Karpas-422 (cell line): ENCODE data around the gene MUC6. TPM values are rescaled to one million over a fixed set of nuclear protein-coding genes. Genes with fewer than 3 reads are reported as not detected.

ENCODE experiments used
- DNase-seq: peaks from one replicate; pipeline ENCODE4 v3.0.0-alpha.2; 2015
- H2AFZ ChIP-seq: fragments of 200-600 bp; sonication (generic); 2 replicates; pipeline ENCODE4 v1.6.1; 2014; ENCODE audit warnings: antibody characterized with exemption, low read length, mixed read lengths
- H3K27ac ChIP-seq: fragments of 200-600 bp; sonication (generic); 2 replicates; pipeline ENCODE4 v1.5.1; 2014; ENCODE audit warnings: mild to moderate bottlenecking, low read length, moderate library complexity
- H3K27me3 ChIP-seq: fragments of 200-600 bp; sonication (generic); 2 replicates; pipeline ENCODE4 v1.6.1; 2014; ENCODE audit warnings: low read length, mixed read lengths
- H3K36me3 ChIP-seq: fragments of 200-600 bp; sonication (generic); 2 replicates; pipeline ENCODE4 v1.6.1; 2014; ENCODE audit warnings: low read length, mixed read lengths; ENCODE audit not compliant: insufficient read depth
- H3K4me1 ChIP-seq: fragments of 200-600 bp; sonication (generic); 2 replicates; pipeline ENCODE4 v1.6.1; 2014; ENCODE audit warnings: mild to moderate bottlenecking, low read length, mixed read lengths
- H3K4me2 ChIP-seq: fragments of 200-600 bp; sonication (generic); 2 replicates; pipeline ENCODE4 v1.6.1; 2014; ENCODE audit warnings: low read length, low read depth, mild to moderate bottlenecking; ENCODE audit not compliant: poor library complexity, severe bottlenecking
- H3K4me3 ChIP-seq: fragments of 200-600 bp; sonication (generic); 2 replicates; pipeline ENCODE4 v1.5.1; 2014; ENCODE audit warnings: mild to moderate bottlenecking, antibody characterized with exemption, low read length, mixed read lengths
- H3K79me2 ChIP-seq: fragments of 200-600 bp; sonication (generic); 2 replicates; pipeline ENCODE4 v1.6.1; 2014; ENCODE audit warnings: mild to moderate bottlenecking, low read length, mixed read lengths
- H3K9ac ChIP-seq: fragments of 200-600 bp; sonication (generic); 2 replicates; pipeline ENCODE4 v1.6.0; 2014; ENCODE audit warnings: low read length
- H3K9me2 ChIP-seq: fragments of 200-600 bp; sonication (generic), shearing (Covaris generic); replicated peaks from 2 replicates; pipeline ENCODE4 v1.6.0; 2014; ENCODE audit warnings: mild to moderate bottlenecking, low read length, moderate library complexity; ENCODE audit not compliant: insufficient read depth
- H3K9me3 ChIP-seq: fragments of 300-700, 200-600 bp; sonication (generic); 2 replicates; pipeline ENCODE4 v1.6.1; 2014; ENCODE audit warnings: low read length, mixed read lengths
- H4K20me1 ChIP-seq: fragments of 200-600 bp; sonication (generic); 2 replicates; pipeline ENCODE4 v1.6.1; 2014; ENCODE audit warnings: mild to moderate bottlenecking, antibody characterized with exemption, low read length, low read depth; ENCODE audit not compliant: insufficient read depth
- total RNA-seq: library from RNA; depleted of rRNA; stranded (reverse); fragments of >200 nt; shearing (Covaris generic); gene quantifications from 2 replicates; pipeline ENCODE4 v1.2.3, GENCODE V29; 2014; ENCODE audit warnings: low replicate concordance

The MUC6 gene
- total RNA-seq, 1 experiment from 2014 or later: not detected

DNA sequence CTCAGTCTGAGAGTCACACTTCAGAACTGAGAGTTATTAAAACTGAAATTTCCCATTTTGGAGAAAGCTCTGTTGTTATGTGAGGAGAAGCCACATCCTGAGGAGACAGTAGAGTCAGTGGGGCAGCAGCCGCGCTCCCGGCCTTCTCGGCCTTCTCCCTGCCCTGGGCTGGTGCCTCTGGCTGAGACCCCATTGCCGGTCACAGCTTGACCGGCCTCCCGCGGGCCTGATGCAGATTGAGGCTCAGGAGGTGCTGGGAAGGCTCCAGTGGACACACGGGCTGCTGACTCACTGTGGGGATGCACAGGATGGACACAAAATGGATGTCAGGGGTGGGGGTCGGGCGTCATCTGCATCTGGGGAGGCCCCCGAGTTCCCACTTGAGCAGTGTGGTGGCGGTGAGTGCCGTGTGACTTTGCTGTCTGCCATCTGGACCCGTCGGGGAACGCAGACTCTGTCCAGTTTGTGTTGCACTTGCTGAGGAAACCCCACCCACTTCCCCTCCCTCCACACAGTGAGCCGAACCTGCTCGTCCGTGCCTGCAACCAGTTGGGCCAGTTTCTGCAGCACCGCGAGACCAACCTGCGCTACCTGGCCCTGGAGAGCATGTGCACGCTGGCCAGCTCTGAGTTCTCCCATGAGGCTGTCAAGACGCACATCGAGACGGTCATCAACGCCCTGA lies 50.1 kb downstream of the MUC6 start:
- Histone ChIP-seq H3K4me2 (no peak overlapping the region), H4K20me1 (no peaks in the 10 kb centered on the region), H3K4me1 (no peaks in the 10 kb centered on the region), H3K9me2 (no peaks in the 10 kb centered on the region), H3K27me3 (no peaks in the 10 kb centered on the region), H3K4me3 (no peak overlapping the region), H2AFZ (no peak overlapping the region), H3K36me3 (no peaks in the 10 kb centered on the region; the same call in 1 of the 2 replicates), H3K27ac (no peak overlapping the region), H3K9me3 (no peaks in the 10 kb centered on the region), H3K79me2 (no peaks in the 10 kb centered on the region), H3K9ac (no peak overlapping the region)
- no peak for DNase-seq

DNA sequence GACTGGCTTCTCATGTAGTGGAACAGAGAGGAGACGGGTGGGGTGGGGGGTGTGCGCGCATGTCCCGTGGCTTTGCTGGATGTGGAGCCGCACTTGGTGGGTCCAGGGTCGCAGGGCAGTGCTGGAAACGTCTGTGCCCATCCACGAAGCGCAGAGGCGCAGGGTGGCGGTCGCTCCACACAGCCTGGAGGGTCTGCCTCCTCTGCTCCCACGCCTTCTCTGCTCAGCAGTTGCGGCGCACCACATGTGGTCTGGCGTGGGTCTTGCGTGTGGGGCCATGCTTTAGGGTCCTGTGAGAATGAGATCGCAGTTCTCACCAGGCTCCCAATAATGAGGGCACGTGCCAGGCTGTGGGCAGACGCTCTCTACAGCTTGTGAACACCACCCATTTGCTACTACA lies 50.7 kb downstream of the MUC6 start:
- no peaks in the 10 kb centered on the region for H3K9me3 ChIP-seq
- no peak overlapping the region for H2AFZ ChIP-seq
- no peak overlapping the region for H3K4me3 ChIP-seq
- H4K20me1 ChIP-seq: no peaks in the 10 kb centered on the region
- H3K36me3 ChIP-seq: no peaks in the 10 kb centered on the region; the same call in 1 of the 2 replicates
- H3K4me2 ChIP-seq: no peak overlapping the region
- no peak overlapping the region for H3K27ac ChIP-seq
- H3K9me2 ChIP-seq: no peaks in the 10 kb centered on the region
- DNase-seq: no peak
- no peaks in the 10 kb centered on the region for H3K79me2 ChIP-seq
- H3K27me3 ChIP-seq: no peaks in the 10 kb centered on the region
- no peak overlapping the region for H3K9ac ChIP-seq
- H3K4me1 ChIP-seq: no peaks in the 10 kb centered on the region

DNA sequence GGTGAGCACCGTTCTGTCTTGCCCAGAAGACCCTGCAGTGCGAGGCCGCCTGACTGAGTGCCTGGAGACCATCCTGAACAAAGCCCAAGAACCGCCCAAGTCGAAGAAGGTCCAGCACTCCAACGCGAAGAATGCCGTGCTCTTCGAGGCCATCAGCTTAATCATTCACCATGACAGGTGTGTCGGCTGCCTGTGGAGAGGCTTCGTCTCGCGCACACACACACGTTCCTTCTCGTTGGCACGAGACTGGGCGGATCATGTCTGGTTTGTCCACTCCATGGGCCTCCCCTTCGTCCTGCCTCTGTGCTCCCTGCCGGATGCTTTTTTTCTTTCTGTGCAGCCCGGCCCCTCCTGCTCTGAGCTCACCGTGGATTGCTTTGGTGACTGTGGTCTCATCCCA lies 51.1 kb downstream of the MUC6 start:
- H2AFZ ChIP-seq: no peak overlapping the region
- no peak overlapping the region for H3K4me2 ChIP-seq
- no peaks in the 10 kb centered on the region for H3K9me2 ChIP-seq
- H3K4me3 ChIP-seq: no peak overlapping the region
- H3K36me3 ChIP-seq: no peaks in the 10 kb centered on the region; the same call in 1 of the 2 replicates
- H3K4me1 ChIP-seq: no peaks in the 10 kb centered on the region
- no peak for DNase-seq
- no peaks in the 10 kb centered on the region for H3K27me3 ChIP-seq
- no peaks in the 10 kb centered on the region for H4K20me1 ChIP-seq
- H3K9ac ChIP-seq: no peak overlapping the region
- H3K9me3 ChIP-seq: no peaks in the 10 kb centered on the region
- no peak overlapping the region for H3K27ac ChIP-seq
- H3K79me2 ChIP-seq: no peaks in the 10 kb centered on the region

DNA sequence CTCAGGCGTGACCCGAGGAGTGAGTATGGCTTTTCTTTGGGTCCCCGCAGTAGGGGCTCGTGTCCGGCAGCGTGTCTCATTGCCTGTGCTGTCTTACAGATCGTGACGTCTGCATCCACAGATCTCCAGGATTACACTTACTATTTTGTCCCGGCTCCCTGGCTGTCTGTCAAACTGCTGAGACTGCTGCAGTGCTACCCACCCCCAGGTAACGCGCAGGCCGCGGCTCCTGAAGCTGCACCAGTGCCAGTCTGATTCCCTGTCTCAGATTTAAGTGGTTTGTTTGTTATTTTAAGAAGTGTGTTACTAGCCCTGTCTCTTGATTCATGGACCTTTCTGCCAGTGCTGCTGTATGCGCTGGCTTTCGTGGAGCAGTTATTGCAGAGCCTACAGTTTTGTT lies 52.0 kb downstream of the MUC6 start:
- Histone ChIP-seq H3K27me3 (no peaks in the 10 kb centered on the region), H3K9me3 (no peaks in the 10 kb centered on the region), H3K4me1 (no peaks in the 10 kb centered on the region), H3K4me3 (no peak overlapping the region), H2AFZ (no peak overlapping the region), H4K20me1 (no peaks in the 10 kb centered on the region), H3K9ac (no peak overlapping the region), H3K36me3 (no peaks in the 10 kb centered on the region; the same call in 1 of the 2 replicates), H3K27ac (no peak overlapping the region), H3K79me2 (no peaks in the 10 kb centered on the region), H3K4me2 (no peak overlapping the region), H3K9me2 (no peaks in the 10 kb centered on the region)
- DNase-seq: no peak

DNA sequence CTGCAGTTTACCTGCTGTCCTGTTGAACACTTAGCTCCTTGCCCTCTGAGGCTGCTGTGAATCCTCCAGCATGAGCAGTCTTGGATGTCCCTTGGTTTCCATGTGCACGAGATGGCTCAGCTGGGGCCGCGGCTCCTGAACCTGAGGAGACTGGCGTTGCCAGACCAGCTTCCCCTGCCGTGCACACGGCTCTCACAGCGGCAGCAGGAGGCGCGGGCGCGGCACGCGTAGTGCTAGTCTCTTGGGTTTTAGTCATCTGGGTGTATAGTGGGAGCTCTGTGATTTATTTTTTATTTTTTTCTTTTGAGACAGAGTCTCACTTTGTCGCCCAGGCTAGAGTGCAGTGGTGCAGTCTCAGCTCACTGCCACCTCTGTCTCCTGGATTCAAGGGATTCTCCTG lies 54.8 kb downstream of the MUC6 start:
- Histone ChIP-seq H3K4me3 (no peak overlapping the region), H3K4me1 (no peaks in the 10 kb centered on the region), H3K9ac (no peak overlapping the region)

DNA sequence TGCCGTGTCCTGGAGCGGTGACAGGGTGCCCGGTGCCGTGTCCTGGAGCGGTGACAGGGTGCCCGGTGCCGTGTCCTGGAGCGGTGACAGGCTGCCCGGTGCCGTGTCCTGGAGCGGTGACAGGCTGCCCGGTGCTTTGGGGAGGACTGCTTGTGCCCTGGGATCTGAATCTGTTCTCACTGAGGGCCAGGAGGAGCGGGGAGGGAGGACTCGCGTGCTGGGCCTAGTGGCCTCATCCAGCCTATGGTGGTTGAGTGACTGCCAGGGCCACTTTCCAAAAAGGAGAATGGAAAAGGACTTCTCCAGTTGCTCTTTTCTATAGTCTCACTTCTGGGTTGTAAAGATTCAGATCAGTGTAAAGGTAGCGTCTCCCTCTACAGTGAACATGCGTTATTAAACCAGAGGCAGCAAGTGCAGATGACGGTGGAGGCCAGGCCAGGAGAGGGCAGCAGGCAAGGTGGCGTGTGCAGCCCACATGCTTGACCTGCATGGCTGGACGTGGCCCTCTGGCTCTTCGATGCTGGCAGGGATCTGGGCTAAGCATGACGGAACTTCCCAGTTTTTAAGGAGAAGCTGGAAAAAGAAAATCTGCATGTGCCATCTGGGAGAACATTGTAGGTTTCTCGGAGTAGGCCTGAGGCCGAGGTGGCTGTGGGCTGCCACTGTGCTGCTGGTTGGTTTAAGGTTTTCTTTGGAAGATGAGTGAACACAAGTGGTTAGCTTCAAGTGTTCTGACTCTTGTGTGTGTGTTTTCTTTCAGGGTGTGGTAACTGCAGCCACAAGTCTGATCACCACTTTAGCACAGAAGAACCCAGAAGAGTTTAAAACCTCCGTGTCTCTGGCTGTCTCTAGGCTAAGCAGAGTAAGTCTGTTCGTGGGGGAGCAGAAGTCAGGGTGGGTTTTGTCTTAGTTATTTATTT lies 55.8 kb downstream of the MUC6 start:
- H3K4me2 ChIP-seq: no peak overlapping the region
- no peaks in the 10 kb centered on the region for H3K9me3 ChIP-seq
- H3K79me2 ChIP-seq: no peaks in the 10 kb centered on the region
- no peak overlapping the region for H3K27ac ChIP-seq
- no peaks in the 10 kb centered on the region for H4K20me1 ChIP-seq
- H3K4me1 ChIP-seq: no peaks in the 10 kb centered on the region
- H2AFZ ChIP-seq: no peak overlapping the region
- H3K27me3 ChIP-seq: no peaks in the 10 kb centered on the region
- DNase-seq: no peak
- H3K36me3 ChIP-seq: no peaks in the 10 kb centered on the region; the same call in 1 of the 2 replicates
- no peaks in the 10 kb centered on the region for H3K9me2 ChIP-seq
- H3K9ac ChIP-seq: no peak overlapping the region
- H3K4me3 ChIP-seq: no peak overlapping the region

More for the DNA sequence above, 54.8 kb downstream of the MUC6 start:
- no peak for DNase-seq
- Histone ChIP-seq H3K79me2 (no peaks in the 10 kb centered on the region), H3K4me2 (no peak overlapping the region), H4K20me1 (no peaks in the 10 kb centered on the region), H3K36me3 (no peaks in the 10 kb centered on the region; the same call in 1 of the 2 replicates), H2AFZ (no peak overlapping the region), H3K27me3 (no peaks in the 10 kb centered on the region), H3K9me3 (no peaks in the 10 kb centered on the region), H3K9me2 (no peaks in the 10 kb centered on the region), H3K27ac (no peak overlapping the region)

DNA sequence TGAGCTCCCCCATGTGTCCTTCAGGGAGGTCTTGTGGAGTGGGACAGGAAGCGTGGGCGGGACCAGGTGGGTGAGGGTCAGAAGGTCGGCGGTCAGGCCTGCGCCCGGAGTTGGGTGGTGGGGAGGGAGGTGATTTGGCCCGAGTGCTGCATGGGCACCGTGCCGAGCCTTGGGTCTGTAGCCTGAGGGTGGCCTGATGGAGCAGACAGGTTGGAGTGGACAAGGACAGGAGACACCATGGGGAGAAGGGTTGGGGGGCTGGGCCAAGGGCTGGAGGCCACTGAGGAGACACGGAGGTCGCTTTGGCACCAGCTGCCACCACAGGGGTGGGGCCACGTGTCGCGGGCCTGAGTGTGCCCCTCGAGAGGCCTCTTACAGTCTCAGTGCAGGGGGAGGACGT lies 57.7 kb downstream of the MUC6 start:
- no peak for DNase-seq
- no peaks in the 10 kb centered on the region; the same call in 1 of the 2 replicates for H3K36me3 ChIP-seq

More for the DNA sequence above, 57.7 kb downstream of the MUC6 start:
- Histone ChIP-seq H3K27me3 (no peaks in the 10 kb centered on the region), H3K9me2 (no peaks in the 10 kb centered on the region), H3K9ac (no peak overlapping the region), H4K20me1 (no peaks in the 10 kb centered on the region), H3K79me2 (no peaks in the 10 kb centered on the region), H2AFZ (no peak overlapping the region), H3K4me2 (no peak overlapping the region), H3K9me3 (no peaks in the 10 kb centered on the region), H3K4me1 (no peaks in the 10 kb centered on the region), H3K27ac (no peak overlapping the region), H3K4me3 (no peak overlapping the region)
